Activated naive CD4-positive, alpha-beta T cell treated with anti-CD3 and anti-CD28 coated beads, Interleukin-2, amount 50 U/mL, for 24 hours (primary cell): Measurements from ENCODE around the gene SLC7A10.
"Not testable (repeated sequence)": the region's sequence is repeated elsewhere in the genome, so short reads cannot be mapped to it uniquely, and the experiment has no call there.

Experiments used
- H3K27ac Mint-ChIP-seq: one replicate; pipeline ENCODE4 v1.8.0; 2021; ENCODE audit warnings: mild to moderate bottlenecking, mixed read lengths
- H3K27me3 Mint-ChIP-seq: one replicate; pipeline ENCODE4 v1.8.0; 2021; ENCODE audit warnings: mixed read lengths
- H3K36me3 Mint-ChIP-seq: one replicate; pipeline ENCODE4 v1.8.0; 2021; ENCODE audit warnings: mixed read lengths
- H3K4me1 Mint-ChIP-seq: one replicate; pipeline ENCODE4 v1.8.0; 2021; ENCODE audit warnings: mixed read lengths
- H3K4me3 Mint-ChIP-seq: one replicate; pipeline ENCODE4 v1.8.0; 2021; ENCODE audit warnings: mild to moderate bottlenecking, mixed read lengths
- H3K9me3 Mint-ChIP-seq: one replicate; pipeline ENCODE4 v1.8.0; 2021; ENCODE audit warnings: mixed read lengths

The SLC7A10 gene

DNA sequence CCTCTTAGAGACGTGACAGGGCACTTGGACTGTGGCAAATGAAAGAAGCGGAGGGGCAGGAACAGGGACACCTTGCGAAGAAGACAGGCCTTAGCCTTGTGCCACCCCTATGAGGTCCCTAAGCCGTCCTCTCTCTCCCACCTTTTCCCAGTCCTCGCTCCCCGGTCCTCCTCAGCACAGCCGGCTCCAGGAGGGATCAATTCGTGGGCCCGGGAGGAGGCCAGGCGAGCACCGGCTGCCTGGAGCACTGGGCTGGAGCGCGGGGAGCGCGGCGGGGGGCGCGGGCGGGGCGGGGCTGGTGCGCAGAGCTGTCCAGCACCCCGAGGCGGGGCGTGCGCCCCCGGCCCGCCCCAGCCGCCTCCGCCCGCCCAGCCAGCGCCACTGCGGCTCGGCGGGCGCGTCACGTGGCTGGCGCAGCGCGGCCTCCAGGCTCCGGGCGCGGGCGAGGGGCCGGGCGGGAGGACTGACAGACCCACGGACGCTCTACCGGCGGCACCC, 31.7 kb downstream of the SLC7A10 start, which contains the start of gene LRP3:
Gene LRP3, plus strand, starts transcription at position 466 of the 498 bp plus-strand sequence. CDS start 456 bp downstream, outside the sequence.
- Mint-ChIP-seq H3K27me3 (peaks cover 19% of the 10 kb centered on the region), H3K9me3 (no peaks in the 10 kb centered on the region)

DNA sequence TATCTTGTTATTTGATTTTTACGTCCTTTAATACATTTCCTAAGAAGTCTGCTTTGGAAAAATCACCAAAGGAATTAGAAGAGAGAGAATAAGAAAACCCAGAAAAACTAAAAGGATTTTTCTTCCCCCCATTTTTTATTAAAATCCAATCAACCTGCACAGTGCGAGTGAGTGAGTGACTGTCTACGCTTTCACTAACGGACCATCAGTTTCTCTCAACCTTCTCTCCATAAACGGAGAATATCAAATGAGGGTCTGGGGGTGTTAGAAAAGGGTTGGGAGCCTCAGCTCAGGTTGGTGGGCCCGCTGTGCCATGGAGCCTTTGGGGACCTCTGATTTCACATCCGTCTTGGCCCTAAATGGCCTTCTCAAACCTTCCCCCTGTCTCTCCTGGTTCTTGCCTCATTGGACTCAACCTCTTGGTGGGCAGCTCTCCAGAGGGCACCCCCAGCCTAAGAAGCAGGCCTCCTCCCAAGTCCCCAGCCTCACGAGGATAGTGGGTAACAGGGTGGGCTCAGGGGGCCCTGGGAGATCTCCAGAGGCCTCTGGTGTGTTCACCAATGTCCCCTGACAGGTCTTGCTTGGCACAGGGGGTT, 32.3 kb downstream of the SLC7A10 start:
- no peaks in the 10 kb centered on the region for H3K36me3 Mint-ChIP-seq
- peak overlapping the region; percentile 73 for H3K4me3 Mint-ChIP-seq
- H3K27ac Mint-ChIP-seq, result peak overlapping the region; percentile 46
- no peaks in the 10 kb centered on the region for H3K4me1 Mint-ChIP-seq
- H3K27me3 Mint-ChIP-seq, result peaks cover 19% of the 10 kb centered on the region
- no peaks in the 10 kb centered on the region for H3K9me3 Mint-ChIP-seq

More for the DNA sequence above, 31.7 kb downstream of the SLC7A10 start, which contains the start of gene LRP3:
- Mint-ChIP-seq H3K36me3 (no peaks in the 10 kb centered on the region), H3K4me1 (no peaks in the 10 kb centered on the region), H3K4me3 (peak within 1 kb of the TSS; percentile 73), H3K27ac (peak within 1 kb of the TSS; percentile 46)

DNA sequence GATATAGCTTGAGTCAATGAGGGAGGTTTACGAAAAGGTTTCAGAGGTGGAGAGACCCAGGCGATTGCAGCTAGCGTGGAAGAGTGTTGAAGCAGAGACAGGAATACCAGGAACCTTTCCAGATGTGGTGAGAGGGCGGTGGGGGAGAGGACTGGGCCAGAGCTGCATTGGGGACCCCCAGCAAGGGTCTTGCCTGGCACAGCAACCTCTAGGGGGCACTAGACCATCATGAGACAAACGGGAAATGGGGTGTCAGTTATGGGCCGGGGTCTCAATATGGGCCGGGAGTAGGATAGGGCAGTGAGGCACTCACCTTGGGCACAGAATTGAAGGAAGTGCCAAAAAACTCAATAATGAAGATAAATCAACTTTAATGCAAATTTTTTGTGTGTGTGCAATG, 33.6 kb downstream of the SLC7A10 start:
- H3K4me1 Mint-ChIP-seq, result peaks cover under 1% of the 10 kb centered on the region
- no peak overlapping the region for H3K27ac Mint-ChIP-seq
- no peaks in the 10 kb centered on the region for H3K36me3 Mint-ChIP-seq
- peaks cover 18% of the 10 kb centered on the region for H3K27me3 Mint-ChIP-seq
- no peaks in the 10 kb centered on the region for H3K9me3 Mint-ChIP-seq
- no peak overlapping the region for H3K4me3 Mint-ChIP-seq

DNA sequence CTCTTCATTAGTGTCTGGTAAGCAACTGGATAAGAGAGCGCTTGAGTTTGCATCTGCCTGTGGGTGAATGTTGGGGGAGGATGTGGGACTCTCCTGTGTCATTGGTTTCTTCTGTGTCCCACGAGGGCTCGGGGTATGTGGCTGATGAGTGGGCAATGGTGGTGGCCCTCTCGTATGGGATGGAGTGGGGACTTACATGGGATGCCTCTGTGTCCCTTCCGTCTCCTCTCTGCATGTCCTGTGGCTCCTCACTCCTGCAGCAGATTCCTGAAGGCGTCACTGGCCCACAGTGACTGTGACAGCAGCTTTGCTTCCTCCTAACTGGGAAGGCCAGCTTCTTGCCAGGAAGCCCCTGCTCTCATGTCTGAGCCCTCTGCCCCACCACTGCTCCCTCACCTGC, 34.1 kb downstream of the SLC7A10 start:
- H3K27me3 Mint-ChIP-seq, result peaks cover 15% of the 10 kb centered on the region
- peaks cover 4% of the 10 kb centered on the region for H3K4me1 Mint-ChIP-seq
- no peaks in the 10 kb centered on the region for H3K9me3 Mint-ChIP-seq
- no peak overlapping the region for H3K4me3 Mint-ChIP-seq
- H3K27ac Mint-ChIP-seq, result no peak overlapping the region
- no peaks in the 10 kb centered on the region for H3K36me3 Mint-ChIP-seq

DNA sequence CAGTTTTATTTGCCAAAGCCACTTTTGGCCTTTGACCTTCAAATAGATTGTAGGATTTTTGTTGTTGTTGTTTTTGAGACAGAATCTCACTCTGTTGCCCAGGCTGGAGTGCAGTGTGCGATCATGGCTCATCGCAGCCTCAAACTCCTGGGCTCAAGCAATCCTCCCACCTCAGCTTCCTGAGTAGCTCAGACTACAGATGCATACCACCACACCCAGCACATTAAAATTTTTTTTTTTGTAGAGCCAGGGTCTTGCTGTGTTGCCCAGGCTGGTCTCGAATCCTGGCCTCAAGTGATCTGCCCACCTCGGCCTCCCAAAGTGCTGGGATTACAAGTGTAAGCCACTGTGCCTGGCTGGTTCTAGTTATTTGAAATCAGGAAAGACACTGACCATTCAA, 34.6 kb downstream of the SLC7A10 start:
- not testable (repeated sequence) for H3K4me3 Mint-ChIP-seq, H3K36me3 Mint-ChIP-seq

DNA sequence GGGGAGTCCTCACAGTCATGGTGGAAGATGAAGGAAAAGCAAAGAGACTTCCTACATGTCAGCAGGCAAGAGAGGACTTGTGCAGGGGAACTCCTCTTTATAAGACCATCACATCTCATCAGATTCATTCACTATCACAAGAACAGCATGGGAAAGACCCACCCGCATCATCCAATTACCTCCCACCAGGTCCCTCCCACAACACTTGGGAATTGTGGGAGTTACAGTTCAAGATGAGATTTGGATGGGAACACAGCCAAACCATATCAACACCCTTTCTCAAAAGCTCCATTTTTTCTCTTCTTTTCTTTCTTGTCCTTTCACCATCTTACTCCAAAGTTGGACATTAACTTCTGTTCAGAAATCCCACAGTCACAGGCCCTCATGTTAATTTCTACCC, 36.2 kb downstream of the SLC7A10 start:
- no peaks in the 10 kb centered on the region for H3K9me3 Mint-ChIP-seq
- peaks cover 8% of the 10 kb centered on the region for H3K4me1 Mint-ChIP-seq
- peak overlapping the region; percentile 46 for H3K27ac Mint-ChIP-seq
- H3K4me3 Mint-ChIP-seq, result no peak overlapping the region
- H3K27me3 Mint-ChIP-seq, result peaks cover 15% of the 10 kb centered on the region
- no peaks in the 10 kb centered on the region for H3K36me3 Mint-ChIP-seq

More for the DNA sequence above, 34.6 kb downstream of the SLC7A10 start:
- not testable (repeated sequence) for H3K4me1 Mint-ChIP-seq, H3K27ac Mint-ChIP-seq, H3K9me3 Mint-ChIP-seq
- H3K27me3 Mint-ChIP-seq, result peaks cover 15% of the 10 kb centered on the region

DNA sequence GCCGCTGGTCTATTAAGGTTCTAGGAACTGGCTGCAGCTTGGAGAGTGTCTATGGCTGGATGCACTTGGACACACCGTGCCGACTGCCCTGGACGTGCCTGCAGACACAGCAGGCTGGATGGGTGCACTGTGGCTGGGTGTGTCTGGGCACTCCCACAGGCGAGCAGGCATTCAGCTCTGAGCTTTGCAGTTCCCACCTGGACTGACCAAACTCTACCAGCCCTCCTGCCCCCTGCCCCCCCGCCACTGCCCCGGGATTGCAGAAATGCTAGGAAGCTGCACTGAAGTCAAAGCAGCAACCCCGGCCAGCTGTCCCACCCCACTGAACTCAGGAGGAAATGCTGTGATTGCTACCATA, 38.5 kb downstream of the SLC7A10 start:
- no peaks in the 10 kb centered on the region for H3K36me3 Mint-ChIP-seq
- no peak overlapping the region for H3K27ac Mint-ChIP-seq
- peaks cover 8% of the 10 kb centered on the region for H3K4me1 Mint-ChIP-seq
- peaks cover 2% of the 10 kb centered on the region for H3K27me3 Mint-ChIP-seq
- no peaks in the 10 kb centered on the region for H3K9me3 Mint-ChIP-seq
- no peak overlapping the region for H3K4me3 Mint-ChIP-seq

DNA sequence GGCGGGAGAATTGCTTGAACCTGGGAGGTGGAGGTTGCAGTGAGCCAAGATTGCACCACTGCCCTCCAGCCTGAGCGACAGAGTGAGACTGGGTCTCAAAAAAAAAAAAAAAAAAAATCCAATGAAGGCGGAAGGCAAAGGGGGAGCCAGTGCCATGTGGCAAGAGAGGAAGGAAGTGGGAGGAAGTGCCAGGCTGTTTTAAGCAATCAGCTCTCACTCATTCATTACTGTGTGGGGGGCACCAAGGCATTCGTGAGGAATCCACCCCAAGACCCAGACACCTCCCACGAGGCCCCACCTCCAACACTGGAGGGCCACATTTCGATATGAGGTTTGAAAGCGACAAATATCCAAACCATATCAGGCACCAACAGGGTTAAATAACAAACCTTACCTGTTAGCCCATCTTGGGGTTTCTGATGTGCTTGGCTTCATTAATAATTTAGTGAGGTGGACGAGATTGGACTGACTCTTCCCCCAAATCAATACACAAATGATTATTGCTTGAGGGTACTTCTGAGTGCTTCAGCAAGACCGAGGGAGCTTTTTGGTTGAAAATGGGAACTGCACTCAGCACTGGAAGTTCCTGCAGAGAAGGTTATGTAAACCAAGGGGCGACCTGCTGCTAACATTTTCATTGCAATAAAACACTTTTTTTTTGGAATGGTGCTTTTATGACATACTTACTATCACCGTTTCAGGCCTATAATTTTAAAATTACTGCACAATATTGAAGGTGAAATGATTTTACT, 39.0 kb downstream of the SLC7A10 start:
- H3K27ac Mint-ChIP-seq, result no peak overlapping the region
- no peaks in the 10 kb centered on the region for H3K27me3 Mint-ChIP-seq
- H3K36me3 Mint-ChIP-seq, result no peaks in the 10 kb centered on the region
- H3K9me3 Mint-ChIP-seq, result no peaks in the 10 kb centered on the region
- H3K4me1 Mint-ChIP-seq, result peaks cover 8% of the 10 kb centered on the region
- no peak overlapping the region for H3K4me3 Mint-ChIP-seq

DNA sequence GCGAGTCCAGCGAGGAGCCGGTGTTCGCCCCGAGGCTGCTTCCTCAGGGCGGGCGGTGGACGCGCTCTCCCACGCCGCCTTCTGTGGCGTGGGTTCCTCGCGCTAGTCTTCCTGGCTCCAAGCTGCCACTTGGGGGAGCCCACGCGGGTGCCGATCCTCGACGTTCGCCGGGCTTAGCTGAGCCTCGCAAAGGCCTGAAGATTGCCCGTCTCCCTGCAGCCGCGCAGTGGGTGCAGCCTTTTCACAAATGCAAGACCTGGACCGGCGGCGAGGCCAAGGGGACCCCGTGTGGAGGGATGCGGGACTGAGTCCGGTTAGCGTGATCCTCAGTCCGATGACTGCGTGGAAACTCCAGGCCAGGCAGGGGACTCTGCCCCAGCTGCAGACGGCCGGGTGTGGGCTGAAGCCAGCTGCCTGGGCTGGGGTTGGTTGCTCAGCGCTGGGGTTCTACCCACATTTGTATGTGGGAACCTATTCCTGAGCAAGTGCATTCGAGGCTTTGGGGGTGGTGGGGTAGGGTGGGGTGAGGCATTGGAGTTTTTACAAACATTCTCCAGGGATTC, 48.2 kb downstream of the SLC7A10 start:
- peaks cover 2% of the 10 kb centered on the region for H3K36me3 Mint-ChIP-seq
- no peaks in the 10 kb centered on the region for H3K9me3 Mint-ChIP-seq
- H3K27ac Mint-ChIP-seq, result peak overlapping the region; percentile 100
- H3K4me3 Mint-ChIP-seq, result peak overlapping the region; percentile 96
- H3K4me1 Mint-ChIP-seq, result peaks cover 38% of the 10 kb centered on the region
- H3K27me3 Mint-ChIP-seq, result no peaks in the 10 kb centered on the region

DNA sequence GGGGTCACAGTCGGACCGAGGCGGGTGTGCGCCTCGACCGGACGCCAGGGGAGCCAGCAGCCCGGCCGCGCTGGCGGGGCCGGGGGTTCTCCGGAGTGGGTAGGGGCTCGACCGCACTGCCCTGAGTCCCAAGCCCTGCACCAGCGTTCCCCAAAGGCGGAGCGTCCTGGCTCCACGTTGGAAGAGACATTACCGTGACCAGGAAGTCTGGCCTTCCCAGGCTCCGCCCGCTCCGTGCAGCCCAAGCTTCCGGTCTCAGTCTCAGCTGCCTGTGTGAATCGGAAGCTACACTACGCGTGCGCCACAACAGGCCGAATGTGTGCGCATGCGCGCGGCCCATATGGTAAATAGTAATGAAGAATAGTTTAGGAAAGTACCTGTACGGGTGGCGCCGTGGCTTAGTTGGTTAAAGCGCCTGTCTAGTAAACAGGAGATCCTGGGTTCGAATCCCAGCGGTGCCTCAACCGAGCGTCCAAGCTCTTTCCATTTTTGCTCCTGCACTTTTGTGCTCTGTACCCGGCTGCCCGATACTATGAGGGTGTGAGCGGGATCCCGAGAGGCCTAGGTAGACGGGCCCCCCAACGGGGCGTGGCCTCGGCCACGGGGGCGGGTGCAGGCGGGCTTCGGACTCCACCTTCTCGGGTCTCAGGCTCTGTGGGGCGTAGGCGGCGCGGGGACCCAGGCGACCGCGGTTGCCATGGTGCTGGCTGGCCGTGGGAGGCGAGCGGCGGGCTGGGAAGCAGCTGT, 48.8 kb downstream of the SLC7A10 start:
- Mint-ChIP-seq H3K27me3 (no peaks in the 10 kb centered on the region), H3K4me3 (peak overlapping the region; percentile 96), H3K9me3 (no peaks in the 10 kb centered on the region), H3K27ac (peak overlapping the region; percentile 100), H3K4me1 (peaks cover 45% of the 10 kb centered on the region), H3K36me3 (peaks cover 2% of the 10 kb centered on the region)

DNA sequence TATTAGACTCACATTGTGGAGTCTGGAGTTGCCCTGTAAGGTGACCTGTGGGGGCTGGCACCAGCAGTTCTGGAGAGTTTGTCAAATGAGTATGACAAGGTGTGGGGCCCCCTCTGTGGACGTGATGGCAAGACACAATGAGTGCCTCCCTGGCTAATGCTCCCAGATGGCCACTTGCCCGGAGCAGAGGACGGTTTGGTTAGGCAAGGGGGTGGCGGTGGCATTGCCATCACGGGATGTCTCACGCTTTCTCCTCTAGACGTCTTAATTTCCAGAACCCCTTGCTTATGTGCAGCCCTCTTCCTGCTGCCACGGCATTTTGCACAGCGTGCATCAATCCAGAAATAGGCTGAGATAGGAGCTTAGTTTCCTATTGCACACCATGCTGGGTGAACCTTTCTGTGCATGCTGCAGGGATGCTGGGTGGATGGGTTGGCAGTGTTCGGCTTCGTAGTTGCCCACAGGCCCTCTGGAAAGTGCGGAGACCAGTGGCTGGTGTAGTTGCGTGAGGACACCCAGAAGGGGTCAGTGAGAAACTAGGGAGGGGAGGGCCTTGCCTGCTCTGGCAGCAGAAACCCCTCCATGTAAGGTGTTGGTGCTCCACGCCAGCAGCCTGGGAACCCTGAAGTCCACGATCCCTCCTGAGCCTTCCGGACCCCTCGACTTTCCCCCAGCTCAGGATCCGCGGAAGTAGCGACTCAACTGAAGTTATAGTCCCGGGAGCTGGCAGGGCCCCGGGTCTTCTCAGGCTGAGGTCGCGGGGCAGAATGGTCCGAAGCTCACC, 49.6 kb downstream of the SLC7A10 start:
- Mint-ChIP-seq H3K36me3 (peaks cover 2% of the 10 kb centered on the region), H3K9me3 (no peaks in the 10 kb centered on the region), H3K27me3 (no peaks in the 10 kb centered on the region), H3K4me1 (peaks cover 48% of the 10 kb centered on the region), H3K27ac (peak overlapping the region; percentile 100), H3K4me3 (peak overlapping the region; percentile 96)

DNA sequence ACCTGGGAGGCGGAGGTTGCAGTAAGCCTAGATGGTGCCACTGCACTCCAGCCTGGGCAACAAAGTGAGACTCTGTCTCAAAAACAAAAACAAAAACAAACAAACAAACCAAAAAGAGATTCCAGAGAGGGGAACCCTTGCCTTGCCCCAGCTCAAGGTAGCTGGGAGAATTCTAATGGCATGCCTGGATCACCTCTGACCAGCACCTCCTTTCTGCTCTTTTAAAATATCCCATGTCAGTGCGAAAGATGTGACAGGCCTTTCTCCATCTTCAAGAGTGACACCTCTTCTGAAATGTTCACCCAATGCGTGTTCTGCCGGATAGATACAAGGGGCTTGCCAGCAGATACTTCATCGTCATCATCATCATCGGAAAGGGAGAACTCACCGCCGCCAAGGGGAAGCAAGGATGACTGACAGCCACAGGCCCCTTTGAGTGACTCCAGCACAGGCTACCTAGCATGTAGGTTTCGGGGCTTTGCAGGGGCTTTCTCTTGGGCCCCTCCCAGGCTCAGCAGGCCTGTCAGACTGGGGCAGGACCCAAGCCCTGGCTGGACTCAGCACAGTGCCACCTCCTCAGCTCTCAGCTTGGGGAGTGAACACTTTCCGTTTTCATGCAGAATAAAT, 50.4 kb downstream of the SLC7A10 start:
- peak overlapping the region; percentile 96 for H3K4me3 Mint-ChIP-seq
- no peaks in the 10 kb centered on the region for H3K27me3 Mint-ChIP-seq
- no peaks in the 10 kb centered on the region for H3K9me3 Mint-ChIP-seq
- peaks cover 2% of the 10 kb centered on the region for H3K36me3 Mint-ChIP-seq
- H3K27ac Mint-ChIP-seq, result peak overlapping the region; percentile 100
- peaks cover 48% of the 10 kb centered on the region for H3K4me1 Mint-ChIP-seq

DNA sequence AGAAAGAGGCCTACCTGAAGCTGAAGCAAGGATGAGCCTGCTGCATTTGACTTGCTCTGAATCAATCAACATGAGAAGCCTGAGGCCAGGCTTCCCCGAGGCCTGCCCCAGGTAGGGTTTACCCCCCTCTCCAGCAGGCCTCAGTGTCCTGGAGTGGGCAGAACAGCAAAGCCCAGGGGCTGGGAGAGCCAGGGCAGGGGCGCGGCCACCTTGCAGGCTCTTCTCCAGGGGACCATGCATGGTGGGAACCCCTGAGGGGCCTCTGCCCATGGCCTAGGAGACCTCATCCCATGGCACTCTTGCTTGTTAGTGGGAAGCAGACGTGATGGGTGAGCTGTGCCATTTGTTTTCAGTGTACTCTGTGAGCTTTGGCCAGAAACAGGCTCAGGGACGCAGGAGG, 51.5 kb downstream of the SLC7A10 start:
- H3K9me3 Mint-ChIP-seq, result no peaks in the 10 kb centered on the region
- H3K4me1 Mint-ChIP-seq, result peaks cover 45% of the 10 kb centered on the region
- peaks cover 2% of the 10 kb centered on the region for H3K36me3 Mint-ChIP-seq
- H3K4me3 Mint-ChIP-seq, result no peak overlapping the region
- no peaks in the 10 kb centered on the region for H3K27me3 Mint-ChIP-seq
- H3K27ac Mint-ChIP-seq, result no peak overlapping the region

DNA sequence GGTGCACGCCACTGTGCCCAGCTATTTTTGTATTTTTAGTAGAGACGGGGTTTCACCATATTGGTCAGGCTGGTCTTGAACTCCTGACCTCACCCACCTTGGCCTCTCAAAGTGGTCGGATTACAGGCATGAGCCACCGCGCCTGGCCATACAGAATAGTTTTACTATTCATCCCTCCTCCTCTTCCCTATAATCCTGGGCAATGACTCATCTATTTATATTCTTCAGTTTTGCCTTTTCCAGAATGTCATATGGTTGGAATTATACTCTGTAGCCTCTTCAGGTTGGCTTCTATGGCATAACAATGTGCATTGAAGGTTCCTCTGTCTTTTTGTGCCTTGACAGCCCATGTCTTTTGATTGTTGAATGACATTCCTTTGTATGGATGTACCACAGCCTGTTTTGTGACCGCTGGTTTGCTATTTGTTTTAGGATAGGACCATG, 53.7 kb downstream of the SLC7A10 start:
- H3K9me3 Mint-ChIP-seq, result no peaks in the 10 kb centered on the region
- H3K27me3 Mint-ChIP-seq, result no peaks in the 10 kb centered on the region
- H3K36me3 Mint-ChIP-seq, result peaks cover 2% of the 10 kb centered on the region
- H3K4me3 Mint-ChIP-seq, result no peak overlapping the region
- peaks cover 30% of the 10 kb centered on the region for H3K4me1 Mint-ChIP-seq
- H3K27ac Mint-ChIP-seq, result no peak overlapping the region
